ENCODE results near the gene CRELD1. TPM values are rescaled to one million over a fixed set of nuclear protein-coding genes. Genes with fewer than 3 reads are reported as not detected.

CRELD1 gene
- total RNA-seq, 1 experiment from 2014 or later: 13.4 TPM

DNA sequence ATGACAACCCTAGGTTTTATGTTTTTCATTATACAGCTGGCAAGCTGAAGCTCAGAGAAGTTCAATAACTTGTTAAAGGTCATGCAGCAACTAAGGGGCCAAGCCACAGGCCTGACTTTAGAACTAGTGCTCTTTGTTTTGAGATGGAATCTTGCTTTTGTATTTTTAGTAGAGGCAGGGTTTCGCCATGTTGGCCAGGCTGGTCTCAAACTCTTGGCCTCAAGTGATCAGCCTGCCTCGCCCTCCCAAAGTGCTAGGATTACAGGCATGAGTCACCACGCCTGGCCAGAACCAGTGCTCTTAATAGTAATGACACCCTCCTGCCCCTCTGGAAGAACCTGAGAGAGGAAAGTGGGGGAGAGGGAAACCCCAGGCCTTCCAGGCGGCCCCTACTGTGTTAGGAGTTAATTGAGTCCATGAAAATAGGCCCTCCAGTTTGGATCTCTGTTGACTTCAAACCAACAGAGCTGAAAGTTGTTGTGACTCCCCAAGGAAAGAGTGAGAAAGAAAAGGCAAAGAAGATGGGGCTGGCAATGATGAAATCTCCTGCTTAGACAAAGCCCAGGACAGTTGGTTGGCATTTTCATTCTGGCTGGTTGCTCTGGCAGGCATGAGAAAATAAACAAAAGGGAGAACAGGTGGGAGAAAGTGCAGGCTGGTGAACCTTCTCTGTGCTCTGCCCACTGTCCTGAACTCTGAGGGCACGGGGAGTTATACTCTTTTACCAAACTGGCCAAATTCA, 22.1 kb downstream of the CRELD1 start:
- POLR2A ChIA-PET: interaction anchor here (0.7 to 2.5 kb wide), 5 partner anchors 8 to 109 kb away, joined by 3 to 8 read pairs (median 3); no protein-coding TSS in a partner anchor
- intact Hi-C loops (cut with micrococcal nuclease): loop anchor here (5.0 kb wide), 1 partner anchor 37 kb away; no protein-coding TSS in a partner anchor
- Mint-ChIP-seq H3K27me3 (ENCODE audit: insufficient read depth, unreplicated experiment) (no peaks in the 10 kb centered on the region), H3K27ac (ENCODE audit: low read depth, unreplicated experiment) (peak overlapping the region; percentile 2), H3K4me1 (ENCODE audit: insufficient read depth, unreplicated experiment) (no peaks in the 10 kb centered on the region), H3K4me3 (ENCODE audit: unreplicated experiment) (no peak overlapping the region), H3K36me3 (ENCODE audit: insufficient read depth, unreplicated experiment) (peaks cover under 1% of the 10 kb centered on the region), H3K9me3 (ENCODE audit: unreplicated experiment) (no peaks in the 10 kb centered on the region)
- BruUV-seq (replicated peaks): no TSS peak
- TF ChIP-seq, protein P1, sequence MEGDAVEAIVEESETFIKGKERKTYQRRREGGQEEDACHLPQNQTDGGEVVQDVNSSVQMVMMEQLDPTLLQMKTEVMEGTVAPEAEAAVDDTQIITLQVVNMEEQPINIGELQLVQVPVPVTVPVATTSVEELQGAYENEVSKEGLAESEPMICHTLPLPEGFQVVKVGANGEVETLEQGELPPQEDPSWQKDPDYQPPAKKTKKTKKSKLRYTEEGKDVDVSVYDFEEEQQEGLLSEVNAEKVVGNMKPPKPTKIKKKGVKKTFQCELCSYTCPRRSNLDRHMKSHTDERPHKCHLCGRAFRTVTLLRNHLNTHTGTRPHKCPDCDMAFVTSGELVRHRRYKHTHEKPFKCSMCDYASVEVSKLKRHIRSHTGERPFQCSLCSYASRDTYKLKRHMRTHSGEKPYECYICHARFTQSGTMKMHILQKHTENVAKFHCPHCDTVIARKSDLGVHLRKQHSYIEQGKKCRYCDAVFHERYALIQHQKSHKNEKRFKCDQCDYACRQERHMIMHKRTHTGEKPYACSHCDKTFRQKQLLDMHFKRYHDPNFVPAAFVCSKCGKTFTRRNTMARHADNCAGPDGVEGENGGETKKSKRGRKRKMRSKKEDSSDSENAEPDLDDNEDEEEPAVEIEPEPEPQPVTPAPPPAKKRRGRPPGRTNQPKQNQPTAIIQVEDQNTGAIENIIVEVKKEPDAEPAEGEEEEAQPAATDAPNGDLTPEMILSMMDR (IDR thresholded peaks at IDR 0.05; ENCODE audit: unreplicated experiment): no peak
- DNase-seq (ENCODE audit: unreplicated experiment): no peak
- CTCF ChIA-PET: interaction anchor here (0.5 to 2.4 kb wide), 7 partner anchors 9 to 110 kb away, joined by 3 to 6 read pairs (median 3); no protein-coding TSS in a partner anchor

DNA sequence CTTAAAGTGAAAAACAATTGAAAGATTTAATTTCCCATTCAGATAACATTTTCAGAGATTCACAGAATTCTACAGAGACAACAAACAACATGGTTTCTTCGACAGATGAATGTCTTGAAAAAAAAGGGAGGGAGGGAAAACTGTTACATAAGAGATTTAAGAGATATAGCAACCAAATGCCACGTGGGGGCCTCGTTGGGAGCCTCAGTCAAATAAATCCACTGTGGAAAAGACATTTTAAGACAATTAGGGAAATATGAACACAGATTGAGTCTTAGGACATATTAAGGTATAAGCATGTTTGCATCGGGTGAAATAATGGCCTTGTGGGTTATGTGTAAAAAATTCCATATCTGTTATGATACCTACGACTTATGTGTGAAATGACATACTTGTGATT, 23.6 kb downstream of the CRELD1 start:
- DNase-seq (ENCODE audit: unreplicated experiment): no peak
- ChIA-PET CTCF (no interaction called here), POLR2A (no interaction called here)
- BruUV-seq (replicated peaks): no TSS peak
- H3K27ac Mint-ChIP-seq (ENCODE audit: low read depth, unreplicated experiment): no peak overlapping the region
- H3K36me3 Mint-ChIP-seq (ENCODE audit: insufficient read depth, unreplicated experiment): peaks cover 9% of the 10 kb centered on the region
- H3K4me3 Mint-ChIP-seq (ENCODE audit: unreplicated experiment): no peak overlapping the region
- no peaks in the 10 kb centered on the region for H3K27me3 Mint-ChIP-seq (ENCODE audit: insufficient read depth, unreplicated experiment)
- no peaks in the 10 kb centered on the region for H3K9me3 Mint-ChIP-seq (ENCODE audit: unreplicated experiment)
- intact Hi-C loops (cut with micrococcal nuclease): loop anchor here (5.0 kb wide), 1 partner anchor 35 kb away; no protein-coding TSS in a partner anchor
- no peaks in the 10 kb centered on the region for H3K4me1 Mint-ChIP-seq (ENCODE audit: insufficient read depth, unreplicated experiment)
- TF ChIP-seq, protein P1 (IDR thresholded peaks at IDR 0.05; ENCODE audit: unreplicated experiment): peak; percentile 16

GRCh38 chr3:9965200-9965875, 31.7 kb downstream of the CRELD1 start:
- H3K27me3 Mint-ChIP-seq (ENCODE audit: insufficient read depth, unreplicated experiment): no peaks in the 10 kb centered on the region
- intact Hi-C loops (cut with micrococcal nuclease): no loop called here
- no peaks in the 10 kb centered on the region for H3K9me3 Mint-ChIP-seq (ENCODE audit: unreplicated experiment)
- POLR2A ChIA-PET: interaction anchor here (0.5 kb wide), 1 partner anchor 71 kb away, joined by 3 read pairs; no protein-coding TSS in a partner anchor
- no peak overlapping the region for H3K27ac Mint-ChIP-seq (ENCODE audit: low read depth, unreplicated experiment)
- CTCF ChIA-PET: interaction anchor here (0.6 kb wide), 2 partner anchors 160 to 1033 kb away, joined by 3 to 4 read pairs; no protein-coding TSS in a partner anchor
- TF ChIP-seq, protein P1 (IDR thresholded peaks at IDR 0.05; ENCODE audit: unreplicated experiment): no peak
- H3K4me3 Mint-ChIP-seq (ENCODE audit: unreplicated experiment): no peak overlapping the region
- no TSS peak for BruUV-seq (replicated peaks)
- peaks cover 6% of the 10 kb centered on the region for H3K4me1 Mint-ChIP-seq (ENCODE audit: insufficient read depth, unreplicated experiment)
- DNase-seq (ENCODE audit: unreplicated experiment): no peak
- peaks cover 74% of the 10 kb centered on the region for H3K36me3 Mint-ChIP-seq (ENCODE audit: insufficient read depth, unreplicated experiment)

DNA sequence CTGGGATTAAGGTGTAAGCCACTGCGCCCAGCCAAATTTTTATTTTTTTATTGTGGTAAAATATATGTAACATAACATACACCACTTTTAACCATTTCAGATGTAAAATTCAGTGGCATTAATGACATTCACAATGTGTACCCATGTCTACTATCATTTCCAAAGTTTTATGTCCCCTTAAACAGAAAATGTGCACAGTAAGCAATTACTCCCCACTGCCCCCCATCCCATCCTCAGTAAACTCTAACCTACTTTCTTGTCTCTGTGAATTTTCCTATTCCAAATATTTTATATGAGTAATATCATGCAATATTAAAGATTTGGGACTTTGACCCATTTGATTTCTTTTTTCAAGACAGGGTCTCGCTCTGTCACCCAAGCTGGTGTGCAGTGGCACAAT, 33.2 kb downstream of the CRELD1 start:
- Mint-ChIP-seq H3K4me1 (ENCODE audit: insufficient read depth, unreplicated experiment) (peaks cover 10% of the 10 kb centered on the region), H3K4me3 (ENCODE audit: unreplicated experiment) (no peak overlapping the region), H3K36me3 (ENCODE audit: insufficient read depth, unreplicated experiment) (peaks cover 82% of the 10 kb centered on the region), H3K27ac (ENCODE audit: low read depth, unreplicated experiment) (no peak overlapping the region), H3K27me3 (ENCODE audit: insufficient read depth, unreplicated experiment) (no peaks in the 10 kb centered on the region), H3K9me3 (ENCODE audit: unreplicated experiment) (no peaks in the 10 kb centered on the region)
- ChIA-PET POLR2A (interaction anchor here (0.6 kb wide), 2 partner anchors 138 to 801 kb away, joined by 3 read pairs; no protein-coding TSS in a partner anchor), CTCF (interaction anchor here (0.8 kb wide), 1 partner anchor 20 kb away, joined by 3 read pairs; no protein-coding TSS in a partner anchor)
- TF ChIP-seq, protein P1 (IDR thresholded peaks at IDR 0.05; ENCODE audit: unreplicated experiment): no peak
- DNase-seq (ENCODE audit: unreplicated experiment): no peak
- intact Hi-C loops (cut with micrococcal nuclease): no loop called here
- BruUV-seq (replicated peaks): no TSS peak

Data from MCF 10A (cell line).